HL-60/S4 (cell line): ENCODE data around the gene VASP.

Experiments used
- in situ Hi-C: fragments of 300-500 bp; cut with MboI; formaldehyde crosslinking; loops from 2 replicates; pipeline ENCODE4 v1.14.3; 2022; ENCODE audit warnings: low sequenced_read_pairs

The VASP gene

GRCh38 chr19:45473682-45474605, 33.3 kb upstream of the VASP start:
- in situ Hi-C loops = no loop called here

GRCh38 chr19:45474606-45475521, 32.4 kb upstream of the VASP start:
- in situ Hi-C loops = loop anchor here (5.0 kb wide), 1 partner anchor 33 kb away; no protein-coding TSS in a partner anchor

GRCh38 chr19:45475537-45476291, 31.6 kb upstream of the VASP start:
- in situ Hi-C loops = loop anchor here (5.0 kb wide), 1 partner anchor 33 kb away; no protein-coding TSS in a partner anchor

GRCh38 chr19:45476304-45476703, 31.0 kb upstream of the VASP start:
- in situ Hi-C loops = loop anchor here (5.0 kb wide), 1 partner anchor 34 kb away; no protein-coding TSS in a partner anchor

GRCh38 chr19:45477186-45477585, 30.1 kb upstream of the VASP start:
- in situ Hi-C loops = loop anchor here (5.0 kb wide), 1 partner anchor 35 kb away; no protein-coding TSS in a partner anchor

- in situ Hi-C loops = loop anchor here (5.0 kb wide), 1 partner anchor 36 kb away; no protein-coding TSS in a partner anchor
Measured at GRCh38 chr19:45477713-45478453, 29.4 kb upstream of the VASP start.

GRCh38 chr19:45478454-45479238, 28.6 kb upstream of the VASP start:
- in situ Hi-C loops = loop anchor here (5.0 kb wide), 1 partner anchor 36 kb away; no protein-coding TSS in a partner anchor

GRCh38 chr19:45483033-45483432, 24.2 kb upstream of the VASP start:
- in situ Hi-C loops = no loop called here

GRCh38 chr19:45484273-45484945, 22.9 kb upstream of the VASP start:
- in situ Hi-C loops = no loop called here

- in situ Hi-C loops = no loop called here
Measured at GRCh38 chr19:45485305-45486077, 21.8 kb upstream of the VASP start.

- in situ Hi-C loops = no loop called here
Measured at GRCh38 chr19:45488708-45489107, 18.6 kb upstream of the VASP start.

GRCh38 chr19:45489216-45489855, 17.9 kb upstream of the VASP start:
- in situ Hi-C loops = no loop called here

- in situ Hi-C loops = loop anchor here (5.0 kb wide), 1 partner anchor 70 kb away; no protein-coding TSS in a partner anchor
Measured at GRCh38 chr19:45492137-45492626, 15.1 kb upstream of the VASP start.

GRCh38 chr19:45492627-45493470, 14.4 kb upstream of the VASP start:
- in situ Hi-C loops = loop anchor here (5.0 kb wide), 1 partner anchor 69 kb away; no protein-coding TSS in a partner anchor

GRCh38 chr19:45494261-45494916, 12.9 kb upstream of the VASP start:
- in situ Hi-C loops = loop anchor here (5.0 kb wide), 1 partner anchor 68 kb away; no protein-coding TSS in a partner anchor
